ENCODE data around the gene BTN2A1. TPM values are rescaled to one million over a fixed set of nuclear protein-coding genes. Genes with fewer than 3 reads are reported as not detected.

The BTN2A1 gene
- total RNA-seq, 1 donor from 2014 or later: 28.7 TPM

DNA sequence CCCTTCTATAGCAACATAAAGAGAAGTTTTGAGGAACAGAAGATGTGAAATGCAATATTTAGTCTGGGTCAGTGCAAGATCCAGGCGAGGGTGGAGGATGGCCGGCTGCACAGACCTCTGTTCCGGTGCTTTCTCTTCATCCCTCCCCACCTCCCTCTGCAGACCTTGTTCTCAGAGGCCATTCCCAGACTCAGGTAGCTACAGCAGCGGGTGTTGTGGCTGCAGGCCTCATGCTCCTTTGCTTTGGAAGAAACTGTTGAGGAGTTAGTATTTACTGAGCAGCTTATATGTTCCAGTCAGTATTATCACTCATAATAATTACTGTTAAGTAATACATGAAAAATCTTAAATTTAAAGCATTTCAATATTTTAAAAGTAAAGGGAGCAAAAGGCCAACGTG is 15.8 kb upstream of the BTN2A1 start:
- TF ChIP-seq, protein P1, sequence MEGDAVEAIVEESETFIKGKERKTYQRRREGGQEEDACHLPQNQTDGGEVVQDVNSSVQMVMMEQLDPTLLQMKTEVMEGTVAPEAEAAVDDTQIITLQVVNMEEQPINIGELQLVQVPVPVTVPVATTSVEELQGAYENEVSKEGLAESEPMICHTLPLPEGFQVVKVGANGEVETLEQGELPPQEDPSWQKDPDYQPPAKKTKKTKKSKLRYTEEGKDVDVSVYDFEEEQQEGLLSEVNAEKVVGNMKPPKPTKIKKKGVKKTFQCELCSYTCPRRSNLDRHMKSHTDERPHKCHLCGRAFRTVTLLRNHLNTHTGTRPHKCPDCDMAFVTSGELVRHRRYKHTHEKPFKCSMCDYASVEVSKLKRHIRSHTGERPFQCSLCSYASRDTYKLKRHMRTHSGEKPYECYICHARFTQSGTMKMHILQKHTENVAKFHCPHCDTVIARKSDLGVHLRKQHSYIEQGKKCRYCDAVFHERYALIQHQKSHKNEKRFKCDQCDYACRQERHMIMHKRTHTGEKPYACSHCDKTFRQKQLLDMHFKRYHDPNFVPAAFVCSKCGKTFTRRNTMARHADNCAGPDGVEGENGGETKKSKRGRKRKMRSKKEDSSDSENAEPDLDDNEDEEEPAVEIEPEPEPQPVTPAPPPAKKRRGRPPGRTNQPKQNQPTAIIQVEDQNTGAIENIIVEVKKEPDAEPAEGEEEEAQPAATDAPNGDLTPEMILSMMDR (IDR thresholded peaks at IDR 0.05; ENCODE audit: unreplicated experiment): no peak
- H3K9me3 Mint-ChIP-seq (ENCODE audit: unreplicated experiment): no peaks in the 10 kb centered on the region
- H3K27ac Mint-ChIP-seq (ENCODE audit: unreplicated experiment): no peak overlapping the region
- H3K36me3 Mint-ChIP-seq (ENCODE audit: low read depth, unreplicated experiment): peaks cover 3% of the 10 kb centered on the region
- no peak overlapping the region for H3K4me3 Mint-ChIP-seq (ENCODE audit: unreplicated experiment)
- H3K4me1 Mint-ChIP-seq (ENCODE audit: unreplicated experiment): peaks cover 23% of the 10 kb centered on the region
- peaks cover 4% of the 10 kb centered on the region for H3K27me3 Mint-ChIP-seq (ENCODE audit: unreplicated experiment)
- no peak for DNase-seq (ENCODE audit: low spot score)

DNA sequence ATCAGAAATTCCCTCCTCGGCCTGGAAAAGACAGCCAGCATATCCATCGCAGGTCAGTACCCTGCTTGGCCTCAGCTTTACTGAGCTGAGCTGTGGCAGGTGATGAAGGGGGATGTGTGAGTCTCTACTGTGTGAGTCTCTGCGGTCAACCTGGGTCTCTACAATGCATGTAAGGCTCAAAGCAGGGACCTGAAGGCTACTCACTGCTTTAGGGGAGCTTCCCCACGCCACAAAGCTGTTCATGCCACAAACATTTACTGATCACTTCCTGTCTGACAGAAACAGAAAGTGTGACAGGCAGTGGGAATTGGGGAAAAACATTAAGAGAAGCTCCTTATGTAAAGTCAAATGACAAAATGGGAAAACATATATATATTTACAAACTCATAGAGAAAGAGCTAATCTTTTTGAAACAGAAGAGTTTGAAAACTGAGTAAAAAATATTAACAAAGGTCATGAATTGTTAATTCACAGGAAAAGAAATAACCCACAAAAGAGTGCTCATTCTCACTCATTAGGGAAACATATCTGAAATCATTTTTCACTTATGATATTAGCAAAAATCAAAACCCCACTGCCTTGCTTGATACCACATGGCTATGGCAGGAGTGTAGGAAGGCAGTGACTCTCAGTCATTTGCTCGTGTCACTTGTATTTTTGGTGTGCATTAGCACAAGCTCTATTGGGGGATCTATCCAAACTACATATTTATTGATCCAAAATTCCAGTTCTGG is 11.7 kb upstream of the BTN2A1 start:
- Mint-ChIP-seq H3K4me1 (ENCODE audit: unreplicated experiment) (peaks cover 49% of the 10 kb centered on the region), H3K9me3 (ENCODE audit: unreplicated experiment) (no peaks in the 10 kb centered on the region), H3K27ac (ENCODE audit: unreplicated experiment) (no peak overlapping the region), H3K27me3 (ENCODE audit: unreplicated experiment) (peaks cover 7% of the 10 kb centered on the region), H3K4me3 (ENCODE audit: unreplicated experiment) (no peak overlapping the region), H3K36me3 (ENCODE audit: low read depth, unreplicated experiment) (peaks cover 3% of the 10 kb centered on the region)
- DNase-seq (ENCODE audit: low spot score): no peak
- TF ChIP-seq, protein P1 (IDR thresholded peaks at IDR 0.05; ENCODE audit: unreplicated experiment): no peak

DNA sequence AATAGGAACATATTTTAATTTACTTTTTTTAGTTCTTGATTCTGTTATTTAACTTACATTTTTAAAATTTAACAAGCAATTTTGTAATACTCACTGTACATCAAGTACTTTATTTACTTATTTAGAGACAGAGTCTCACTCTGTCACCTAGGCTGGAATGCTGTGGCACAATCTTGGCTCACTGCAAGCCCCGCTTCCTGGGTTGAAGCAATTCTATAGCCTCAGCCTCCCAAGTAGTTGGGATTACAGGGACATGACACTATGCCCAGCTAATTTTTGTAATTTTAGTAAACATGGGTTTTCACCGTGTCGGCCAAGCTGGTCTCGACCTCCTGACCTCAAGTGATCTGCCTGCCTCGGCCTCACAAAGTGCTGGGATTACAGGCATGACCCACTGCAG is 10.5 kb upstream of the BTN2A1 start:
- Mint-ChIP-seq H3K27ac (ENCODE audit: unreplicated experiment) (no peak overlapping the region), H3K9me3 (ENCODE audit: unreplicated experiment) (no peaks in the 10 kb centered on the region), H3K36me3 (ENCODE audit: low read depth, unreplicated experiment) (peaks cover 3% of the 10 kb centered on the region), H3K4me1 (ENCODE audit: unreplicated experiment) (peaks cover 57% of the 10 kb centered on the region), H3K27me3 (ENCODE audit: unreplicated experiment) (peaks cover 7% of the 10 kb centered on the region), H3K4me3 (ENCODE audit: unreplicated experiment) (no peak overlapping the region)
- TF ChIP-seq, protein P1 (IDR thresholded peaks at IDR 0.05; ENCODE audit: unreplicated experiment): no peak
- DNase-seq (ENCODE audit: low spot score): no peak

DNA sequence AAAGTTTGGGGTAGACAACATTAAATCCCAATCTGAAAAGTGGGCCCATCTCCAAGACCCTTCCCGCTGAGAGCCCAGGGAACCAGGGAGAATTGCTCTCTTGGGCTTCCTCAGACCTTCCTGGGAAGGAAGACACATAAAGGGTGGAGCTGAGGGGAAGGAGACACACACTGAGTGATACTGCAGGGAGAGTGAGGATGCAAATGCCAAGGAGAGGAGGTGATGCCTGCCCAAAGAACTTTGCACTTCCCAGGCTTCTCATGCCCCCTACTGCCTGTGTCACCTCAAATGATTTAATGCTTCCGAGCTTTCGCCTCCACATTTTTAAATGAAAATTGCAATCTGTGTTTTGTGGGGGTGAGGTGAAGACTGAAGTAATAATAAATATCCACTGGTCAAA is 7.5 kb upstream of the BTN2A1 start:
- peaks cover 58% of the 10 kb centered on the region for H3K4me1 Mint-ChIP-seq (ENCODE audit: unreplicated experiment)

More for the DNA sequence above, 7.5 kb upstream of the BTN2A1 start:
- no peak for DNase-seq (ENCODE audit: low spot score)
- no peak overlapping the region for H3K27ac Mint-ChIP-seq (ENCODE audit: unreplicated experiment)
- TF ChIP-seq, protein P1 (IDR thresholded peaks at IDR 0.05; ENCODE audit: unreplicated experiment): no peak
- H3K36me3 Mint-ChIP-seq (ENCODE audit: low read depth, unreplicated experiment): no peaks in the 10 kb centered on the region
- peaks cover 4% of the 10 kb centered on the region for H3K27me3 Mint-ChIP-seq (ENCODE audit: unreplicated experiment)
- peak overlapping the region; percentile 29 for H3K4me3 Mint-ChIP-seq (ENCODE audit: unreplicated experiment)
- no peaks in the 10 kb centered on the region for H3K9me3 Mint-ChIP-seq (ENCODE audit: unreplicated experiment)
